ENCODE data around the gene EBPL. TPM values are rescaled to one million over a fixed set of nuclear protein-coding genes. Genes with fewer than 3 reads are reported as not detected.
A peak's percentile ranks its signal among the peaks of the same experiment; 100 is the strongest.

The EBPL gene
- total RNA-seq, 3 donors from 2014 or later = 33.6 to 36.8 (median 34.0) TPM

DNA sequence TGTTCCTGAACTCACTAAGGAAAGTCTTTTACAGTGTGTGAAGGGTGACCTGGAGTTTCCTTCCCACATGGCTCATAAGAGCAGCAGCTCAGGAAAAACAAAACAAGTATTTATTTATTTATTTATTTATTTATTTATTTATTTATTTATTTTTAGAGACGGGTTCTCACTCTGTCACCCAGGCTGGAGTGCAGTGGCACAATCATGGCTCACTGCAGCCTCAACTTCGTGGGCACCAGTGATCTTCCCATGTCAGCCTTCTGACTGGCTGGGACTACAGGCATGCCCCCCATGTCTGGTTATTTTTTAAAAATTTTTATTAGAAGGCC is 52.6 kb downstream of the EBPL start:
- no peaks in the 10 kb centered on the region for H3K9me3 ChIP-seq
- ATAC-seq (no peak), DNase-seq (no peak)
- H3K4me1 ChIP-seq (ENCODE audit: low read depth) = no peaks in the 10 kb centered on the region
- TF ChIP-seq CTCF (IDR thresholded peaks at IDR 0.05) = no peak
- H3K4me3 ChIP-seq = no peak overlapping the region
- H3K36me3 ChIP-seq (ENCODE audit: low read depth) = no peaks in the 10 kb centered on the region
- intact Hi-C loops (cut with DNase I, micrococcal nuclease) = no loop called here

DNA sequence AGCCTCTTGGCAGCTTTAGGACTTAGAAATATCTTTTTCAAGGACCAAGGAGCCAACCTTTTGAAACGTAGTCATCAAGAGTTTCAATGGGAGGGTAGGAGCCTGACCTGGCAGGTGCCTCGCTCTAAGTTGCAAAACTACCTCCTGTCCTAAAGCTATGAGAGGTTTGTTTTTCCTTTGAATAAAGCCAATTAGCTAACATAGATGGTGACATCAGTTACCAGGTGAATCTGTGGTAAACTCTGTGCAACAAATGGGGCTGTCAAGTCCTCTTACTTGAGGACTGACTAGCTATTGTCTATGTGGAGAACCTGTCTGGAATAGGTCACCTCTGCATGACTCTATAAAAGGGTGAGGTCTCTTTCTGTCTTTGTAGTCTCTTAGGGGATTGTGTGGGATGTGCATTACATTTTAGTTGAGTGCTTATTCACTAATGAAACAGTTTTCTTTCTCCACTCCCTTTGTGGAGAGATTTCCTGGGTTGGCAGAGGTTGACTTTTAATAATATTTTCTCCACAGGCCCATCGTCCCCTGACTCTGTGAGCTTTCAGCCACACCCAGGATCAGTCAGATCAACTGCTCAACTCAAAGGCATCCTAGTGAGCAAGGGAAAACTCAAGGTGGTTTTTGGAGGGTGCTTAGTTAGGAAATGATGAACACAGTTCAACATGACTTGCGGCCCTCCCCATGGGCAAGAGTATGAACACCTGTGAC is 53.1 kb downstream of the EBPL start:
- H3K9me3 ChIP-seq = no peaks in the 10 kb centered on the region
- no peak overlapping the region for H3K4me3 ChIP-seq
- H3K36me3 ChIP-seq (ENCODE audit: low read depth) = no peaks in the 10 kb centered on the region
- DNase-seq = no peak
- intact Hi-C loops (cut with DNase I, micrococcal nuclease) = no loop called here
- no peak for ATAC-seq
- TF ChIP-seq CTCF (IDR thresholded peaks at IDR 0.05) = no peak
- H3K4me1 ChIP-seq (ENCODE audit: low read depth) = no peaks in the 10 kb centered on the region

DNA sequence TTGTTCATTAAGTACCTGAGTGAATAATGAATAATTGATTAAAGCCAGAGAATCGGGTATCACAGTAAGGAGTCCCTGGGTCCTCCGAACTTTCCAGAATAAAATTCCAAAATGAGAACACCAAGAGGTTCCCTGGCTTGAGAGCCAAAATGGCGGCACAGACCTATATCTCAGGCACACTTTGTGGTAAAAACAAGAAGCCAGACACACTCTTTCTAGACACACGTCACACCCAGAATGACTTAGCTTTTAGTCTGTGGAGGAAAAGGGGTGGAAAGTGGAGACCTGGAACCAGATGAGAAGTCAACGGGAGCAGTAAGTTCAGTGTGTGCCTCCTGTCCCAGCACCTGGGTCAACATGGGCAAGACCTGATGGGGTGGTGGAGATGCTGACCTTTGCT is 54.6 kb downstream of the EBPL start:
- no peak for TF ChIP-seq CTCF (IDR thresholded peaks at IDR 0.05)
- DNase-seq (no peak), ATAC-seq (no peak)
- Histone ChIP-seq H3K4me1 (ENCODE audit: low read depth) (no peaks in the 10 kb centered on the region), H3K36me3 (ENCODE audit: low read depth) (no peaks in the 10 kb centered on the region), H3K4me3 (no peak overlapping the region), H3K9me3 (no peaks in the 10 kb centered on the region)
- intact Hi-C loops (cut with DNase I, micrococcal nuclease) = no loop called here

GRCh38 chr13:49635599-49636433 is 55.5 kb downstream of the EBPL start:
- Histone ChIP-seq H3K36me3 (ENCODE audit: low read depth) (no peaks in the 10 kb centered on the region), H3K4me3 (no peak overlapping the region), H3K4me1 (ENCODE audit: low read depth) (no peaks in the 10 kb centered on the region), H3K9me3 (no peaks in the 10 kb centered on the region)
- peak in 1 of 3 donors; percentile 35 for DNase-seq
- intact Hi-C loops (cut with DNase I, micrococcal nuclease) = no loop called here
- peak; percentile 46 for ATAC-seq
- TF ChIP-seq CTCF (IDR thresholded peaks at IDR 0.05) = no peak

DNA sequence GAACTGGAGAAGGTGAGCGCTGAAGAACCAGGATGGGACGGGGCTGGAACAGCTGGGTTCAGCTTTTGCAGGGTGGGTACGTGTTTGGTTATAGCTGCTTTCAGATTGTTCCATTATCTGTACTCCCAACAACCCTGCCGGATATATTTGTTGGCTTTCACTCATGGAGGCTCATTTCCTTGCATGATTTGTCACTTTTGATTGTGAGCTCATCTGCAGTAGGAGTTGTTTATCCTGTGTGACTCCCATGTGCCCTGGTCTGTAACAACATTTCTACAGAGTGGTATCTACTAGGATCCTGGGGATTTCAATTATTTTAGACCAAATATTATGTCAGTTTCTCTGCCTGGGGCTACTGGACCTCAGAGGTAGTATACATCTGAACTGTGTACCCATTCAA is 57.6 kb downstream of the EBPL start:
- no peak for ATAC-seq
- Histone ChIP-seq H3K36me3 (ENCODE audit: low read depth) (no peaks in the 10 kb centered on the region), H3K4me3 (no peak overlapping the region), H3K9me3 (no peaks in the 10 kb centered on the region), H3K4me1 (ENCODE audit: low read depth) (no peaks in the 10 kb centered on the region)
- intact Hi-C loops (cut with DNase I, micrococcal nuclease) = no loop called here
- no peak for TF ChIP-seq CTCF (IDR thresholded peaks at IDR 0.05)
- no peak for DNase-seq
